RWPE2 (cell line): ENCODE measurements around the gene ERN1.
"Not testable (repeated sequence)": the region's sequence is repeated elsewhere in the genome, so short reads cannot be mapped to it uniquely, and the experiment has no call there.

Source experiments
- ATAC-seq: fragments of 200-7000 bp; cut with Tn5 transposase; 3 replicates; pipeline ENCODE4 v1.9.1; 2021; ENCODE audit warnings: low read depth
- DNase-seq: peaks from one replicate; pipeline ENCODE4 v3.0.0-alpha.2; 2020; ENCODE audit warnings: low spot score
- H3K27ac ChIP-seq: fragments of 450-650 bp; 2 replicates; pipeline ENCODE4 v1.5.1; 2017; ENCODE audit warnings: mild to moderate bottlenecking; ENCODE audit not compliant: poor library complexity, severe bottlenecking
- H3K27me3 ChIP-seq: fragments of 250-450 bp; sonication (Bioruptor Pico); 2 replicates; pipeline ENCODE4 v1.5.1; 2021; ENCODE audit warnings: mild to moderate bottlenecking, moderate library complexity; ENCODE audit not compliant: insufficient read depth, poor library complexity, severe bottlenecking
- H3K36me3 ChIP-seq: fragments of 250-450 bp; sonication (Bioruptor Pico); 2 replicates; pipeline ENCODE4 v1.5.1; 2020; ENCODE audit warnings: low read depth, mild to moderate bottlenecking, moderate library complexity
- H3K4me1 ChIP-seq: fragments of 250-450 bp; sonication (Bioruptor Pico); 2 replicates; pipeline ENCODE4 v1.5.1; 2021; ENCODE audit warnings: mild to moderate bottlenecking, moderate library complexity; ENCODE audit not compliant: insufficient read depth, poor library complexity, severe bottlenecking
- H3K4me3 ChIP-seq: fragments of 250-450 bp; sonication (Bioruptor Pico); 2 replicates; pipeline ENCODE4 v1.5.1; 2021; ENCODE audit warnings: mild to moderate bottlenecking, moderate library complexity; ENCODE audit not compliant: severe bottlenecking
- H3K9me3 ChIP-seq: fragments of 250-450 bp; sonication (Bioruptor Pico); 2 replicates; pipeline ENCODE4 v1.5.1; 2021; ENCODE audit warnings: mild to moderate bottlenecking, moderate library complexity; ENCODE audit not compliant: severe bottlenecking
- TF ChIP-seq, protein P1 (sequence below): fragments of 450-650 bp; IDR thresholded peaks from one replicate; pipeline ENCODE4 v1.5.1; 2017; ENCODE audit warnings: mild to moderate bottlenecking, moderate library complexity; ENCODE audit not compliant: poor library complexity, severe bottlenecking

Gene ERN1

GRCh38 chr17:64174686-64175456, 44.9 kb upstream of the ERN1 start:
- ATAC-seq, result no peak
- DNase-seq, result no peak
- TF ChIP-seq, protein P1, sequence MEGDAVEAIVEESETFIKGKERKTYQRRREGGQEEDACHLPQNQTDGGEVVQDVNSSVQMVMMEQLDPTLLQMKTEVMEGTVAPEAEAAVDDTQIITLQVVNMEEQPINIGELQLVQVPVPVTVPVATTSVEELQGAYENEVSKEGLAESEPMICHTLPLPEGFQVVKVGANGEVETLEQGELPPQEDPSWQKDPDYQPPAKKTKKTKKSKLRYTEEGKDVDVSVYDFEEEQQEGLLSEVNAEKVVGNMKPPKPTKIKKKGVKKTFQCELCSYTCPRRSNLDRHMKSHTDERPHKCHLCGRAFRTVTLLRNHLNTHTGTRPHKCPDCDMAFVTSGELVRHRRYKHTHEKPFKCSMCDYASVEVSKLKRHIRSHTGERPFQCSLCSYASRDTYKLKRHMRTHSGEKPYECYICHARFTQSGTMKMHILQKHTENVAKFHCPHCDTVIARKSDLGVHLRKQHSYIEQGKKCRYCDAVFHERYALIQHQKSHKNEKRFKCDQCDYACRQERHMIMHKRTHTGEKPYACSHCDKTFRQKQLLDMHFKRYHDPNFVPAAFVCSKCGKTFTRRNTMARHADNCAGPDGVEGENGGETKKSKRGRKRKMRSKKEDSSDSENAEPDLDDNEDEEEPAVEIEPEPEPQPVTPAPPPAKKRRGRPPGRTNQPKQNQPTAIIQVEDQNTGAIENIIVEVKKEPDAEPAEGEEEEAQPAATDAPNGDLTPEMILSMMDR, result no peak
- no peak overlapping the region for H3K4me3 ChIP-seq
- H3K9me3 ChIP-seq, result no peaks in the 10 kb centered on the region
- no peaks in the 10 kb centered on the region for H3K27me3 ChIP-seq
- H3K36me3 ChIP-seq, result peaks cover 48% of the 10 kb centered on the region
- peaks cover 10% of the 10 kb centered on the region for H3K4me1 ChIP-seq
- H3K27ac ChIP-seq, result no peak overlapping the region

- H3K4me3 ChIP-seq, result no peak overlapping the region
Measured at GRCh38 chr17:64173646-64174045, 43.7 kb upstream of the ERN1 start.

GRCh38 chr17:64172510-64172909, 42.6 kb upstream of the ERN1 start:
- Histone ChIP-seq H3K36me3 (peaks cover 47% of the 10 kb centered on the region), H3K4me3 (no peak overlapping the region), H3K4me1 (peaks cover 10% of the 10 kb centered on the region), H3K27ac (no peak overlapping the region), H3K27me3 (no peaks in the 10 kb centered on the region), H3K9me3 (no peaks in the 10 kb centered on the region)
- TF ChIP-seq, protein P1, result no peak
- DNase-seq, result no peak
- no peak for ATAC-seq

More at GRCh38 chr17:64173646-64174045, 43.7 kb upstream of the ERN1 start:
- Histone ChIP-seq H3K9me3 (no peaks in the 10 kb centered on the region), H3K27ac (no peak overlapping the region), H3K36me3 (peaks cover 48% of the 10 kb centered on the region), H3K4me1 (peaks cover 10% of the 10 kb centered on the region), H3K27me3 (no peaks in the 10 kb centered on the region)
- ATAC-seq (no peak), DNase-seq (no peak)
- TF ChIP-seq, protein P1, result no peak

DNA sequence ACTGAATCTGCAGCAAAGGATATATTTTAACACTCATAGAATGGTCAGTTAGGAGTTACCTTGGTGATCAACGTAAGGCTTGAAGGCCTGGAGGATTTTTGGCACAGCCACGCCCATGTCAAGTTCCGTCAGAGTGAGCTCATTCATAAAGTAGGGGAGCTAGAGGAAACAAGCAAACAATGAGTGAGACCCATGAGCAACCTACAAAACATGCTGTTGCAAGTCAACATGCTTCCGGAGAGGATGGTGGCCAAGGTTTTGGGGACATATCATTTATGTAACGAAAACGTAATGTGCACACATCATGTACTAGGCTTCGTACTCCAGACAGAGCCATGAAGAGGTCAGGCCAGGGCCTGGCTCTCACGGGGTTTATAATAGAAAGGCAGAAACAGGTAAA, 41.1 kb upstream of the ERN1 start:
- DNase-seq, result no peak
- H3K27ac ChIP-seq, result peak overlapping the region; percentile 51
- H3K4me1 ChIP-seq, result peaks cover 10% of the 10 kb centered on the region
- no peak overlapping the region for H3K4me3 ChIP-seq
- TF ChIP-seq, protein P1, result no peak
- no peaks in the 10 kb centered on the region for H3K27me3 ChIP-seq
- no peaks in the 10 kb centered on the region for H3K9me3 ChIP-seq
- ATAC-seq, result peak; percentile 90
- H3K36me3 ChIP-seq, result peaks cover 47% of the 10 kb centered on the region

DNA sequence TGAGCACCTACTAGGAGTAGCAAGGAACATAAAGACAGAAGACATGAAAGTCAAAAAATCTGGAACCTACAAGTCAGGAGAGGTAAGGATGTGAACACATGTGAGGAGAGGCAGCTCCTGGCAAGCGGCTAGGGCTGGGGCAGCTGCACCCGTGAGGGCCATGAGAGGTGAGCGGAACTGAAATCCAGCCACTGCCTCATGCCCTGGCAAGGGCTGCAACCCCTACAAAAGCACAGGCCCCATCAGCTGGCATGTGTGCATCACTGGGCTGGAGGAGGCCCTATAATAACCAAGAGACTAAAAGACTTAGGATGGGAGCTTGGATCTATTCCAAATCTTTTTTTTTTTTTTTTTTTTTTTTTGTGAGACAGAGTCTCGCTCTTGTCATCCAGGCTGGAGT, 40.3 kb upstream of the ERN1 start:
- H3K27ac ChIP-seq, result peak overlapping the region; percentile 51
- H3K36me3 ChIP-seq, result peaks cover 49% of the 10 kb centered on the region
- no peak for ATAC-seq
- H3K27me3 ChIP-seq, result no peaks in the 10 kb centered on the region
- H3K4me3 ChIP-seq, result no peak overlapping the region
- H3K4me1 ChIP-seq, result peaks cover 10% of the 10 kb centered on the region
- DNase-seq, result no peak
- no peaks in the 10 kb centered on the region for H3K9me3 ChIP-seq
- TF ChIP-seq, protein P1, result no peak

- not testable (repeated sequence) for H3K27ac ChIP-seq, H3K27me3 ChIP-seq, ATAC-seq
Measured at GRCh38 chr17:64167666-64168065, 37.7 kb upstream of the ERN1 start.

More at GRCh38 chr17:64167666-64168065, 37.7 kb upstream of the ERN1 start:
- not testable (repeated sequence) for H3K4me3 ChIP-seq, DNase-seq, H3K4me1 ChIP-seq, H3K9me3 ChIP-seq
- peaks cover 45% of the 10 kb centered on the region for H3K36me3 ChIP-seq
